Measurements from ENCODE around the gene KPNA3.
"Not testable (repeated sequence)": the region's sequence is repeated elsewhere in the genome, so short reads cannot be mapped to it uniquely, and the experiment has no call there.

KPNA3 gene

GRCh38 chr13:49733181-49733951, 59.1 kb downstream of the KPNA3 start:
- Histone ChIP-seq H3K4me3 (ENCODE audit: low read depth in 1 of 2, low read length in 2 of 2) (no peak overlapping the region), H3K9ac (ENCODE audit: low read length) (no peak overlapping the region)

DNA sequence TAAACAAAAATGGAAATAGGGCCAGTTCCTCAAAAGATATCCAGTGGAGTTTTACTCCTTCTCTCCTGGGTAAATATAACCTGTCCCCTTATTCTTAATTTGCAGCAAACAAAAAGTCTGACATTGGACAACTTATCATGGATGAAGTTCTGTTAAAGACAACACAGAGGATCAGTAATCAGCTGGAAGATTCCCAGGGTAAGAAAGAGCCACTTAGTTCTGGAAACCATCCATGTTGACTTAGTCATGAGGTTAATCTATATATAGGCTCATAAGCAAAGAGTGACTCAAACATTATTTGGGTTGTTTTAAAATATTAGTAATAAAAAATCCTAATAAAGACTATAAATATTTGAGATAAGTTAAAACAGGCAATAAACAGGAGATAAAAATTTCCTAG, 60.7 kb downstream of the KPNA3 start:
- H3K4me3 ChIP-seq (ENCODE audit: low read depth in 1 of 2, low read length in 2 of 2), result no peak overlapping the region
- H3K9me3 ChIP-seq (ENCODE audit: low read length), result no peaks in the 10 kb centered on the region
- no peak overlapping the region for H3K9ac ChIP-seq (ENCODE audit: low read length)
- H3K36me3 ChIP-seq (ENCODE audit: insufficient read depth, low read length), result peaks cover 12% of the 10 kb centered on the region
- H3K27me3 ChIP-seq (ENCODE audit: control insufficient read depth in 1 of 2, insufficient read depth in 2 of 2, low read length in 2 of 2), result no peaks in the 10 kb centered on the region
- H3K27ac ChIP-seq (ENCODE audit: low read depth, low read length), result no peak overlapping the region
- H3K4me1 ChIP-seq (ENCODE audit: insufficient read depth, low read length), result no peaks in the 10 kb centered on the region

More at GRCh38 chr13:49733181-49733951, 59.1 kb downstream of the KPNA3 start:
- no peaks in the 10 kb centered on the region for H3K9me3 ChIP-seq (ENCODE audit: low read length)
- H3K4me1 ChIP-seq (ENCODE audit: insufficient read depth, low read length), result no peaks in the 10 kb centered on the region
- no peaks in the 10 kb centered on the region for H3K27me3 ChIP-seq (ENCODE audit: control insufficient read depth in 1 of 2, insufficient read depth in 2 of 2, low read length in 2 of 2)
- H3K27ac ChIP-seq (ENCODE audit: low read depth, low read length), result no peak overlapping the region
- peaks cover 6% of the 10 kb centered on the region for H3K36me3 ChIP-seq (ENCODE audit: insufficient read depth, low read length)

DNA sequence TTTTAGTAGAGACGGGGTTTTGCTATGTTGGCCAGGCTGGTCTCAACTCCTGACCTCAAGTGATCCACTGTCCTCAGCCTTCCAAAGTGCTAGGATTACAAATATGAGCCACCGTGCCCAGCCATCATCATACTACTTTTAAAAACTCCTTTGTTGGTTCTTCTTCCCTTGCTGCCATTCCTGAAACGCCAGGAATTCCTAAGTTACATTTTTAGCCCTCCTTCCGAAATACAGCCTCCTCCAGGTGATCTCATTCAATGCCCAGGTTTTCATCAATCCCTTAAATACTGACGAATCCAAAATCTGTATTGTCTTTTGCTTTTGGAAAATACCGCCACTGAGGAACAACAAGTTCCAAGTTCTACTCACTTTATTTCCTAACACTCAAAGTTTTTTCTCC, 75.9 kb downstream of the KPNA3 start:
- Histone ChIP-seq H3K27ac (ENCODE audit: low read depth, low read length) (no peak overlapping the region), H3K4me3 (ENCODE audit: low read depth in 1 of 2, low read length in 2 of 2) (no peak overlapping the region), H3K27me3 (ENCODE audit: control insufficient read depth in 1 of 2, insufficient read depth in 2 of 2, low read length in 2 of 2) (no peaks in the 10 kb centered on the region), H3K9me3 (ENCODE audit: low read length) (no peaks in the 10 kb centered on the region), H3K9ac (ENCODE audit: low read length) (no peak overlapping the region), H3K36me3 (ENCODE audit: insufficient read depth, low read length) (peaks cover 13% of the 10 kb centered on the region), H3K4me1 (ENCODE audit: insufficient read depth, low read length) (no peaks in the 10 kb centered on the region)

DNA sequence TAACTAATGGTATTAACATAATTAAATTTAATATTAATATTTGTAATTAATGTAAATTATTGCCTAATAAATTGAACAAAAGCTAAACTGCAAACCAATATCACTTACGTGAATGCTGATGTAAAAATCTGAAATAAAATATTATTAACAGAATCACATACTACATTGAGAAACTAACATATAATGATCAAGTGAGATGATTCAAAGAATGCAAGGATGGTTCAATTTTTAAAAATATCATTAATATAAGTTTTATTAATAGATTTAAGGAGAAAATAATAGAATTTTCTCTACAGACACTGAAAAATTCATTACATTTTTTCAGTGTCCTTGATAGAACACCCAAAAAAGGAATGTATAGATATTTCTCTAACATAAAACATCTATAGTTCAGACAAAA, 77.7 kb downstream of the KPNA3 start:
- Histone ChIP-seq H3K4me3 (ENCODE audit: low read depth in 1 of 2, low read length in 2 of 2) (no peak overlapping the region), H3K9me3 (ENCODE audit: low read length) (no peaks in the 10 kb centered on the region), H3K27me3 (ENCODE audit: control insufficient read depth in 1 of 2, insufficient read depth in 2 of 2, low read length in 2 of 2) (no peaks in the 10 kb centered on the region), H3K9ac (ENCODE audit: low read length) (no peak overlapping the region), H3K27ac (ENCODE audit: low read depth, low read length) (no peak overlapping the region), H3K4me1 (ENCODE audit: insufficient read depth, low read length) (no peaks in the 10 kb centered on the region), H3K36me3 (ENCODE audit: insufficient read depth, low read length) (peaks cover 8% of the 10 kb centered on the region)

GRCh38 chr13:49711218-49711863, 81.1 kb downstream of the KPNA3 start:
- H3K27me3 ChIP-seq (ENCODE audit: control insufficient read depth in 1 of 2, insufficient read depth in 2 of 2, low read length in 2 of 2), result no peaks in the 10 kb centered on the region
- no peak overlapping the region for H3K4me3 ChIP-seq (ENCODE audit: low read depth in 1 of 2, low read length in 2 of 2)
- no peak overlapping the region for H3K9ac ChIP-seq (ENCODE audit: low read length)
- no peaks in the 10 kb centered on the region for H3K9me3 ChIP-seq (ENCODE audit: low read length)
- H3K27ac ChIP-seq (ENCODE audit: low read depth, low read length), result no peak overlapping the region
- H3K36me3 ChIP-seq (ENCODE audit: insufficient read depth, low read length), result peaks cover 11% of the 10 kb centered on the region
- H3K4me1 ChIP-seq (ENCODE audit: insufficient read depth, low read length), result no peaks in the 10 kb centered on the region

- H3K27ac ChIP-seq (ENCODE audit: low read depth, low read length); H3K27me3 ChIP-seq (ENCODE audit: control insufficient read depth in 1 of 2, insufficient read depth in 2 of 2, low read length in 2 of 2); H3K4me1 ChIP-seq (ENCODE audit: insufficient read depth, low read length); H3K9me3 ChIP-seq (ENCODE audit: low read length); H3K9ac ChIP-seq (ENCODE audit: low read length); H3K4me3 ChIP-seq (ENCODE audit: low read depth in 1 of 2, low read length in 2 of 2): not testable (repeated sequence)
- H3K36me3 ChIP-seq (ENCODE audit: insufficient read depth, low read length), result peaks cover 29% of the 10 kb centered on the region
Observed at GRCh38 chr13:49704264-49704663, 88.2 kb downstream of the KPNA3 start.

GRCh38 chr13:49701491-49701890, 91.0 kb downstream of the KPNA3 start:
- no peaks in the 10 kb centered on the region for H3K4me1 ChIP-seq (ENCODE audit: insufficient read depth, low read length)
- H3K27me3 ChIP-seq (ENCODE audit: control insufficient read depth in 1 of 2, insufficient read depth in 2 of 2, low read length in 2 of 2), result no peaks in the 10 kb centered on the region
- H3K9me3 ChIP-seq (ENCODE audit: low read length), result no peaks in the 10 kb centered on the region
- no peak overlapping the region for H3K27ac ChIP-seq (ENCODE audit: low read depth, low read length)
- no peak overlapping the region for H3K9ac ChIP-seq (ENCODE audit: low read length)
- peaks cover 26% of the 10 kb centered on the region for H3K36me3 ChIP-seq (ENCODE audit: insufficient read depth, low read length)
- H3K4me3 ChIP-seq (ENCODE audit: low read depth in 1 of 2, low read length in 2 of 2), result no peak overlapping the region

GRCh38 chr13:49697468-49697867, 95.0 kb downstream of the KPNA3 start:
- Histone ChIP-seq H3K9me3 (ENCODE audit: low read length) (no peaks in the 10 kb centered on the region), H3K27me3 (ENCODE audit: control insufficient read depth in 1 of 2, insufficient read depth in 2 of 2, low read length in 2 of 2) (no peaks in the 10 kb centered on the region), H3K36me3 (ENCODE audit: insufficient read depth, low read length) (peaks cover 17% of the 10 kb centered on the region), H3K9ac (ENCODE audit: low read length) (no peak overlapping the region), H3K27ac (ENCODE audit: low read depth, low read length) (no peak overlapping the region), H3K4me3 (ENCODE audit: low read depth in 1 of 2, low read length in 2 of 2) (no peak overlapping the region), H3K4me1 (ENCODE audit: insufficient read depth, low read length) (no peaks in the 10 kb centered on the region)

GRCh38 chr13:49694446-49694845, 98.0 kb downstream of the KPNA3 start:
- peaks cover 4% of the 10 kb centered on the region for H3K4me1 ChIP-seq (ENCODE audit: insufficient read depth, low read length)
- no peaks in the 10 kb centered on the region for H3K27me3 ChIP-seq (ENCODE audit: control insufficient read depth in 1 of 2, insufficient read depth in 2 of 2, low read length in 2 of 2)
- no peak overlapping the region for H3K4me3 ChIP-seq (ENCODE audit: low read depth in 1 of 2, low read length in 2 of 2)
- no peak overlapping the region for H3K9ac ChIP-seq (ENCODE audit: low read length)
- H3K27ac ChIP-seq (ENCODE audit: low read depth, low read length), result no peak overlapping the region
- H3K36me3 ChIP-seq (ENCODE audit: insufficient read depth, low read length), result peaks cover 4% of the 10 kb centered on the region
- H3K9me3 ChIP-seq (ENCODE audit: low read length), result no peaks in the 10 kb centered on the region

GRCh38 chr13:49693877-49694276, 98.6 kb downstream of the KPNA3 start:
- Histone ChIP-seq H3K9me3 (ENCODE audit: low read length) (no peaks in the 10 kb centered on the region), H3K4me3 (ENCODE audit: low read depth in 1 of 2, low read length in 2 of 2) (no peak overlapping the region), H3K36me3 (ENCODE audit: insufficient read depth, low read length) (peaks cover 2% of the 10 kb centered on the region), H3K4me1 (ENCODE audit: insufficient read depth, low read length) (peaks cover 4% of the 10 kb centered on the region), H3K9ac (ENCODE audit: low read length) (no peak overlapping the region), H3K27ac (ENCODE audit: low read depth, low read length) (no peak overlapping the region), H3K27me3 (ENCODE audit: control insufficient read depth in 1 of 2, insufficient read depth in 2 of 2, low read length in 2 of 2) (no peaks in the 10 kb centered on the region)

DNA sequence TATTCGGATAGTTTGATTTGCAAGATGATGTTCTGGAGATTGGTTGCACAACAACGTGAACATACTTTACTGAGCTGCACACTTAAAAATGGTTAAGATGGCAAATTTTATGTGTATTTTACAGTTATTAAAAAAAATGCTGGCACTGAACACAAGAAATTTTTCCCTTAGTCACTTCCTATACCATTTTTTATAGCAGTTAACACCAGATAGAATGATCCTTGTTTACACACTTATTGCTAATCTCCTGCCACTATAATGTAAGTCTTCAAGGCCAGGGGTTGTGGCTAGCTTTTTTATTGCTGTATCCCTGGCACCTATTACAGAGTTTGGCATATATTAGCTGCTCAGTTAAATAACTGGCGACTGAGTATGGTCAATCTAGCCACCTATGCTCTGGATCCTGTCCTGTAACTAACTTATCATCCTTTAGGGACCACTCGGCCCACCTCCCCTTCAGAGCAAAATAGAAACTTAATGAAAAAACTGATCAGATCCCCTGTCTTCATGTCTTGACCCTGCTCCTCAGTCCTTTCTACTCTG, 99.2 kb downstream of the KPNA3 start:
- Histone ChIP-seq H3K4me3 (ENCODE audit: low read depth in 1 of 2, low read length in 2 of 2) (no peak overlapping the region), H3K27ac (ENCODE audit: low read depth, low read length) (no peak overlapping the region), H3K4me1 (ENCODE audit: insufficient read depth, low read length) (peaks cover 4% of the 10 kb centered on the region), H3K9me3 (ENCODE audit: low read length) (no peaks in the 10 kb centered on the region), H3K9ac (ENCODE audit: low read length) (no peak overlapping the region), H3K36me3 (ENCODE audit: insufficient read depth, low read length) (no peaks in the 10 kb centered on the region), H3K27me3 (ENCODE audit: control insufficient read depth in 1 of 2, insufficient read depth in 2 of 2, low read length in 2 of 2) (no peaks in the 10 kb centered on the region)
